GM10266 (cell line): ENCODE results near the gene PDCD6IP.
A peak's percentile ranks its signal among the peaks of the same experiment; 100 is the strongest.

Experiments
- DNase-seq: peaks from one replicate; pipeline ENCODE4 v3.0.0; 2012; ENCODE audit errors: extremely low spot score
- TF ChIP-seq, protein P1 (sequence below): IDR thresholded peaks from 2 replicates; pipeline ENCODE4 v1.5.1; 2012; ENCODE audit warnings: mild to moderate bottlenecking, low read depth; ENCODE audit not compliant: control insufficient read depth, insufficient read depth; ENCODE audit errors: missing control alignments

Gene PDCD6IP

DNA sequence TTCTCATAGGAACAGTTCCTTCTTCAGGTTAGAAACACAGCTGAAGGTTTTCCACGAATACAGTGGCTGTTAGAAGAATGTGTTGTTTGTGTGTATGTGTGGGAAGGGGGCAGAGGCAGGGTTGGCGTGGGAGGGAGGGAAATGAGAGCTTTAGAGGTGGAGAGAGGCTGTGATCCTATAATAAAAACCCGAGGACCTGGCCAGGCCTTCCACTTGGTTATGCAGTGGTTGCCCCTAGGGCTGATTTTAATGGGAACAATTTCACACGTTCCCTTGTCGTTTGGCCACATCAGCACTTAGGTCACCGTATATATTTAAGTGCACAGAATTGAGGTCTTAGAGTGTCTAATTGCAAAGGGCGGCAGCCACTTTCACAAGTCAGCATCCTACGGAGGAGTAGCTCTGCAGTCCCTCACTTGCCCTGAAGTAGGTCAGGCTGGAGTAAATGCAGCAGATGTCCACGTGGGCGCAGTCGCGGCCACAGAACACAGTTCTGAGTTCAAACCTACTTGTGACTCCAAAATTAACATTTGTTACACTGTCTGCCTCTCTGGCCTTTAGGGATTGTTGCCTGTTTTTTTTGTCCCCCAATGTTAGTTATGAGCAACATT lies 85.6 kb downstream of the PDCD6IP start:
- DNase-seq, result peak; percentile 39
- TF ChIP-seq, protein P1, sequence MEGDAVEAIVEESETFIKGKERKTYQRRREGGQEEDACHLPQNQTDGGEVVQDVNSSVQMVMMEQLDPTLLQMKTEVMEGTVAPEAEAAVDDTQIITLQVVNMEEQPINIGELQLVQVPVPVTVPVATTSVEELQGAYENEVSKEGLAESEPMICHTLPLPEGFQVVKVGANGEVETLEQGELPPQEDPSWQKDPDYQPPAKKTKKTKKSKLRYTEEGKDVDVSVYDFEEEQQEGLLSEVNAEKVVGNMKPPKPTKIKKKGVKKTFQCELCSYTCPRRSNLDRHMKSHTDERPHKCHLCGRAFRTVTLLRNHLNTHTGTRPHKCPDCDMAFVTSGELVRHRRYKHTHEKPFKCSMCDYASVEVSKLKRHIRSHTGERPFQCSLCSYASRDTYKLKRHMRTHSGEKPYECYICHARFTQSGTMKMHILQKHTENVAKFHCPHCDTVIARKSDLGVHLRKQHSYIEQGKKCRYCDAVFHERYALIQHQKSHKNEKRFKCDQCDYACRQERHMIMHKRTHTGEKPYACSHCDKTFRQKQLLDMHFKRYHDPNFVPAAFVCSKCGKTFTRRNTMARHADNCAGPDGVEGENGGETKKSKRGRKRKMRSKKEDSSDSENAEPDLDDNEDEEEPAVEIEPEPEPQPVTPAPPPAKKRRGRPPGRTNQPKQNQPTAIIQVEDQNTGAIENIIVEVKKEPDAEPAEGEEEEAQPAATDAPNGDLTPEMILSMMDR, result peak; percentile 32

DNA sequence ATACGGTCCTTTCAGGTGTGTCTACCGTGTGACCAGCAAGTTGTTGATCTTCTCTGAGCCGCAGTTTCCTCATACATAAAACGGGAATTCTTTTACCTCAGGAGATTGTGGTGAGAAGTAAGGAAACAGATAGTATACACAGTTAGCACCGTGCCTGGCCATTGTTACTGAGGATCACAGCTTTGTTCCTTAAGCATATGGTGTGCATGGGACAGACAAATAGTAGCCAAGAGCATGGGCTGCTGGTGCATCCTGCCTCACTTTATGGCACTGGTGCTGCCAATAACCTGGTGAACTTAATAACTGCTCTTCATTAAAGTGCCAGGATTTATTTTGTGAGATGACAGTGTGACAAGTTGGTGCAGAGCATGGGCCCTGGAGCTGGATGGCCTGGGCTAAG lies 86.3 kb downstream of the PDCD6IP start:
- TF ChIP-seq, protein P1, result no peak
- DNase-seq, result no peak

DNA sequence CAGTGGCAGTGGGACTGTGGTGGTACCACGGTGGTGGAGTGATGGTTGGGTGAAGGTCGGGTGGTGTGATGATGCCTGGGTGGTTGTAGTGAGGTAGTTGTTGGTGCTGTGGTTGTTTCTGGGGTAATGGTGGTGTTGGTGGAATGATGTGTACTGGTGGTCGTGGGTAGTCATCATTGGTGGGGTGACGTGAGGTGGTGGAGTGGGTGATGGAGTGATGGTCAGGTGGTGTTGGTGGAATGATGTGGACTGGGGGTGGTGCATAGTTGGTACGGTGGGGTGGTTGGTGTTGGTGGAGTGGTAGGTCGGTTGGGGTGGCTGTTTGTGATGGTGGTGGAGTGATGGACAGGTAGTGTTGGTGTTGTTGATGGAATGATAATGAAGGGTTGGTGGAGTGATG lies 87.1 kb downstream of the PDCD6IP start:
- no peak for DNase-seq

DNA sequence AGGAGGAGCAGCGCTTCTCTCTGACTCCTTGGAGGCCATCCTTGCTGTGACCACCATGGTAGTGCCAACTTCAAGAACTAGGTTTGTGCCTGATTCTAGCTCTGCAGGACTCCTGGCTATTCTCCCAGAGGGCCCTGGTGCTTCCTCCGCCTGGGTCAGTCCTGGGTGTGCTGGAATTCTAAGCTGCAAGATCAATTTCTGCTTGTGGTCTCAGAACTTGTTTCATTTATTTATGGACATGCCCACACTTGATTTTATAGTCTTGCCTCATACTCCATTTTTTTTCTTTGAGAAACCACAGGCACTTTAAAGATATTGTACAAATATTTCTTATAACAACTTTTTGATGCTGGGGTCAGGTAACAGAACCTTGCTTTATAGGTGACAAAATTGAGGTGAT lies 87.6 kb downstream of the PDCD6IP start:
- DNase-seq, result no peak
- TF ChIP-seq, protein P1, result no peak

More for the DNA sequence above, 87.1 kb downstream of the PDCD6IP start:
- TF ChIP-seq, protein P1, result no peak

DNA sequence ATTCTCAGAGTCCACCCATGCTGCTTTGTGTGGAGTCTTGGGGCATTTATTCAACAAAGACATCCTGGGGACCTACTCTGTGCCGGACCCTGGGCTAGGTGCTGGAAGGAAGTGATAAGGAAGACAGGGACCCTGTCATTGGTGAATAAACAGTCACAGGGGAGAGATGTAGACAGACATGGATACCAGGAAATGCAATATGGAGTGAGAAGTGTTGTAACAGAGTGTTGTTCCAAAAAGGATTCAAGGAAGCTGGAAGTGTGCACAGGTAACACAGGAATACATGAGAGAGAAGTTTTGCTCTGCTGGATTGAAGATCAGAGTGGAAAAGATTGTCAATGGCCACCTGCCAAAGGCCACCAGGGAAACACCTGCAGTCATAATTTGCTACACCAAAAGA lies 89.0 kb downstream of the PDCD6IP start:
- TF ChIP-seq, protein P1, result no peak
- no peak for DNase-seq

DNA sequence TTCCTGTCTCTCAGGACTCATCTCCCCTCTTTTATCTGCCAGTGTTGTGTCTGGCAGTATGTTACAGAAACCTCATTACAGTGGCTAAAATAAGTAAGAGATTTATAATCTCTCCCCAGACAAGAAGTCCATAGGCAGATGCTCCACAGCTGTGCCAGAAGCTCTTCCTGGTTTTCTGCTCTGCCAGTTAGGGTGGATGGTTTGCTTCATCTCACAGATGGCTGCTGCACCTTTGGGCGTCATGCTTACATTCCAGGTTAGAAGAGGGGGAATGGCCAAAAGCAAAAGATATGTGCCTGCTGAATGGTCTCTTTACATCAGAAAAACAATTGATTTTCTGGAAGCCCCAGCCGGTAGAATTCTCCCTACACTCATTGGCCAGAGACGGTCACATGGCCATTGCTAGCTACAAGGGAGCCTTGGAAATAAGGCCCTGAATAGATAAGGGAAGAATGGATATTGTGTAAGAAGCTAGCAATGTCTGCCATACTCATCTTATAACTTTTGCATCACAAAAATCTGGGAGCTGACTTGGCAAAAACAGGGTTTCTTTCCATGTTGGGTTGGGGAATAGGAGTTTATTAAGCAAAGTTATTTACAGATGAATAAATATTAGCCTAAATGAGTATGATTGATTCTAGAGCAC lies 91.1 kb downstream of the PDCD6IP start:
- TF ChIP-seq, protein P1, result no peak
- DNase-seq, result no peak

DNA sequence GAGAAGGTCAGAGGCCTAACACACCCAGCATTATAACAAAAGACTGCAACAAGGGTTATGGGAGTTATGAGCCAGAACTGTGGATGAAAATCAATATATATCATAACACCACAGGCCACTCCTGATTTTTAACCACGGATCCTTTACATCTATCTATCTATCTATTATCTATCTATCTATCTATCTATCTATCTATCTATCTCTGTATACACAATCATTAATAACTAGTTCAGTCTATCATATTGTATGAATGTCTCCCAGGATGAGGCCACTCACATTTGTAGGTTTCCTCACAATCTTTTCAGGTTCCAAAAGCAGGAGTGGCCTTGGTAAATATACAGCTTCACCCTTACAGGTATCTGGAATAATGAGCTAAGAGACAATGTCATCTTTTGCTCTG lies 94.2 kb downstream of the PDCD6IP start:
- TF ChIP-seq, protein P1, result no peak
- no peak for DNase-seq
